Naive B cell (primary cell): ENCODE measurements around the gene TCAF1. TPM values are rescaled to one million over a fixed set of nuclear protein-coding genes. Genes with fewer than 3 reads are reported as not detected.
"Not testable (repeated sequence)": the region's sequence is repeated elsewhere in the genome, so short reads cannot be mapped to it uniquely, and the experiment has no call there.

Source experiments
- ATAC-seq, 2 donors: fragments of 150-1000 bp; cut with Tn5 transposase; 2 replicates each; pipeline ENCODE4 v1.10.0; 2021; ENCODE audit warnings: low read depth in 2 of 2, mild to moderate bottlenecking in 2 of 2, moderate library complexity in 2 of 2
- DNase-seq: peaks from one replicate; pipeline ENCODE4 v3.0.0; 2022
- H3K27ac Mint-ChIP-seq, 6 donors: one replicate each; pipeline ENCODE4 v1.8.0; 2020 to 2022; ENCODE audit warnings: mild to moderate bottlenecking in 6 of 6, mixed read lengths in 6 of 6, moderate library complexity in 5 of 6, inconsistent platforms in 2 of 6
- H3K27me3 Mint-ChIP-seq, 3 donors: one replicate each; pipeline ENCODE4 v1.8.0; 2021 to 2022; ENCODE audit warnings: mixed read lengths in 3 of 3, mild to moderate bottlenecking in 1 of 3
- H3K36me3 Mint-ChIP-seq, 2 donors: one replicate each; pipeline ENCODE4 v1.8.0; 2020 to 2022; ENCODE audit warnings: mixed read lengths in 2 of 2, inconsistent platforms in 1 of 2, mild to moderate bottlenecking in 1 of 2
- H3K4me1 Mint-ChIP-seq, 3 donors: one replicate each; pipeline ENCODE4 v1.8.0; 2020 to 2022; ENCODE audit warnings: mixed read lengths in 3 of 3, inconsistent platforms in 1 of 3, mild to moderate bottlenecking in 1 of 3, moderate library complexity in 1 of 3
- H3K4me3 Mint-ChIP-seq, 8 donors: one replicate each; pipeline ENCODE4 v1.8.0; 2020 to 2022; ENCODE audit warnings: mild to moderate bottlenecking in 8 of 8, mixed read lengths in 8 of 8, moderate library complexity in 8 of 8, inconsistent platforms in 2 of 8
- H3K9me3 Mint-ChIP-seq, 7 donors: one replicate each; pipeline ENCODE4 v1.8.0; 2020 to 2022; ENCODE audit warnings: mixed read lengths in 7 of 7, mild to moderate bottlenecking in 5 of 7, inconsistent platforms in 2 of 7, moderate library complexity in 1 of 7
- polyA plus RNA-seq, 6 donors: library from polyadenylated mRNA; unstranded; fragments of 300-500 nt; fragmentation: Illumina TruSeq; gene quantifications; one replicate each; pipeline ENCODE4 v1.2.3, GENCODE V29; 2021; ENCODE audit warnings: low read depth in 6 of 6

The TCAF1 gene
- polyA plus RNA-seq, 6 donors from 2014 or later = 6.3 to 16.9 (median 8.5) TPM

DNA sequence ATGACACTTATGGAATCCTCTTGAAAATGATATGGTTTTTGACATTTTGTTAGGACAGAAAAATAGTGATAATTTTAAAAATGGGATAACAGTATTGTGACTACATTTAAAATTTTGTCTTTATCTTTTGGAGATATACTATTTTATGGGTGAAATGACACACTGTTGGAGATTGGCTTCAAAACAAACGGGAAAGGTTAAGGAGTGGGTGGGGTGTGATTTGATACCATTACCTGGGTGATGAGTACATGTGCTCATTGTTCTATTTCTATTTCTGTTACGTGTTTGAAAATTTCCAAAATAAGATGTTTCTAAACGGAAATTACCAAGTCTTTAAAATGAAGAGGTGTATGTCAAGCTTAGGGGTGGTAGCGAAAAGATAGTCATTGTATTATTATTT is 28.7 kb downstream of the TCAF1 start:
- not testable (repeated sequence) for H3K27me3 Mint-ChIP-seq, ATAC-seq, H3K9me3 Mint-ChIP-seq, H3K4me1 Mint-ChIP-seq, H3K27ac Mint-ChIP-seq, H3K4me3 Mint-ChIP-seq, DNase-seq
- peaks cover 10 to 14% of the 10 kb centered on the region in 2 donors for H3K36me3 Mint-ChIP-seq

DNA sequence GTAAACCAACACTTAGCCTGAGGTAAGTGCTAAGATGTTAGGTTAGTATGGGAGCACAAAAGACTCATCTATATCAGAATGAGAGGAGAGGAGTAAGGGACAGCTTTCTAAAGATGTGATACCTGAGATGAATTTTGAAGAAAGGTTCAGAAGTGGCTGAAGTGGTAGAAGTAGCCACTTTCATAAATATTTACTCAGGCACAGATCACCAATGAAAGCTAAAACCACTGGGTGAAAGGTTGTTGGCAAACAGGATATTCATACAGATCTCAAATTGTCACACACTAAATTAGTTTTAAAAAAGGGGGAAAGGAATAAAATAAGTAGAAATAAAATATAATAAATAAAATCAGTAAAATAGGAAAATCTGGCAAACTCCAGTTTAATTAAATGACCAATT is 30.4 kb downstream of the TCAF1 start:
- H3K4me1 Mint-ChIP-seq, H3K27ac Mint-ChIP-seq, H3K4me3 Mint-ChIP-seq, DNase-seq, H3K36me3 Mint-ChIP-seq, H3K9me3 Mint-ChIP-seq, ATAC-seq, H3K27me3 Mint-ChIP-seq: not testable (repeated sequence)

GRCh38 chr7:143857994-143858393 is 44.0 kb downstream of the TCAF1 start:
- not testable (repeated sequence) for H3K36me3 Mint-ChIP-seq, H3K27ac Mint-ChIP-seq

GRCh38 chr7:143855443-143855842 is 46.5 kb downstream of the TCAF1 start:
- not testable (repeated sequence) for DNase-seq, H3K27ac Mint-ChIP-seq, H3K4me1 Mint-ChIP-seq, H3K36me3 Mint-ChIP-seq, H3K9me3 Mint-ChIP-seq, ATAC-seq, H3K27me3 Mint-ChIP-seq, H3K4me3 Mint-ChIP-seq

More at GRCh38 chr7:143857994-143858393, 44.0 kb downstream of the TCAF1 start:
- DNase-seq, H3K27me3 Mint-ChIP-seq, H3K4me1 Mint-ChIP-seq, H3K9me3 Mint-ChIP-seq, H3K4me3 Mint-ChIP-seq, ATAC-seq: not testable (repeated sequence)

DNA sequence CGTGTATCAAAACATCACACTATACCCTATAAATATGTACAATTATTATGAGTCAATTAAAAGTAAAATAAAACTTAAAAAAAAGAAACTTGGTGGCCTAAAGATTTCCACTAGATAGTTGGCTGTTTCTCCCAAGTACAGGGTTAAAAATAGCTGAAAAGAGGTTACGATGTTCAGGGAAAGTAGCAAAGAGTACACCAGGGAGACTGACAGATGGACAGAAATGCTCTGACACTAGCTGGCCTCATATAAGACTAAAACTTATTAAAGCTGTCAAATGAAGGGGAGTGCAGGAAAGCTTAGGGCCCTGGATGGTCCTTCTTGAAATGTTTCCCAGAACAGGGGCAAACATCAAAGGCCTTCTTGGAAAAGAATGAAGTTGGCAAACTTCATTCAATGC is 51.3 kb downstream of the TCAF1 start:
- Mint-ChIP-seq H3K27ac (no peak overlapping the region), H3K27me3 (no peaks in the 10 kb centered on the region)
- ATAC-seq = no peak

DNA sequence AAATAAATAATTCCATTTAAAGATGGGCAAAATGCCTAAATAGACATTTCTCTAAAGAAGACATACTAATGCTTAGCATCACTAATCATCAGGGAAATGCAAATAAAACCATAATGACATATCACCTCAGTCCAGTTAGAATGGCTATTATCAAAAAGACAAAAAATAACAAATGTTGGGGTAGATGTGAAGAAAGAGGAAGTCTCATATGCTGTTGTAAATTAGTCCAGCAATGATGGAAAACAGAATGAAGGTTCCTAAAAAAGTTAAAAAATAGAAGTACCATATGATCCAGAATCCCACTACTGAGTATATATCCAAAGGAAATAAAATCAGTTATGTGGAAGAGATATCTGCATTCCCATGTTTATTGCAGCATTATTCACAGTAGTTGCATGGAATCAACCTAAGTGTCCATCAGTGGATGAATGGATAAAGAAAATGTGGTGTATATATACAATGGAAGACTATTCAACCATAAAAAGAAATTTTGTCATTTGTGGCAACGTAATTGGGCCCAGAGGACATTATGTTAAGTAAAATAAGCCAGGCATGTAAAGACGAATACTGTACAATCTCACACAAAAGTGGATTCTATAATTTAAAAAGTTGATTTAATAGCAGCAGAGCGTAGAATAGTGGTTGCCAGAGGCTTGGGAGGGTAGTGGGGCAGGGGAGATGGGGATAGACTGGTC is 52.0 kb downstream of the TCAF1 start:
- H3K9me3 Mint-ChIP-seq = peaks cover 0 to 6% (median 4%) of the 10 kb centered on the region in 7 donors

More for the DNA sequence above, 51.3 kb downstream of the TCAF1 start:
- Mint-ChIP-seq H3K4me3 (no peak overlapping the region), H3K36me3 (no peaks in the 10 kb centered on the region), H3K4me1 (no peaks in the 10 kb centered on the region), H3K9me3 (no peaks in the 10 kb centered on the region)
- DNase-seq = no peak

GRCh38 chr7:143848192-143848591 is 53.8 kb downstream of the TCAF1 start:
- no peak for ATAC-seq
- no peak overlapping the region for H3K4me3 Mint-ChIP-seq
- no peak overlapping the region for H3K27ac Mint-ChIP-seq
- DNase-seq = no peak
- H3K9me3 Mint-ChIP-seq = peaks cover 0 to 6% (median 4%) of the 10 kb centered on the region in 7 donors
- H3K4me1 Mint-ChIP-seq = no peaks in the 10 kb centered on the region
- no peaks in the 10 kb centered on the region for H3K36me3 Mint-ChIP-seq
- H3K27me3 Mint-ChIP-seq = no peaks in the 10 kb centered on the region

More for the DNA sequence above, 52.0 kb downstream of the TCAF1 start:
- Mint-ChIP-seq H3K4me3 (no peak overlapping the region), H3K27ac (no peak overlapping the region), H3K4me1 (no peaks in the 10 kb centered on the region), H3K36me3 (no peaks in the 10 kb centered on the region), H3K27me3 (no peaks in the 10 kb centered on the region)
- DNase-seq = no peak
- no peak for ATAC-seq

DNA sequence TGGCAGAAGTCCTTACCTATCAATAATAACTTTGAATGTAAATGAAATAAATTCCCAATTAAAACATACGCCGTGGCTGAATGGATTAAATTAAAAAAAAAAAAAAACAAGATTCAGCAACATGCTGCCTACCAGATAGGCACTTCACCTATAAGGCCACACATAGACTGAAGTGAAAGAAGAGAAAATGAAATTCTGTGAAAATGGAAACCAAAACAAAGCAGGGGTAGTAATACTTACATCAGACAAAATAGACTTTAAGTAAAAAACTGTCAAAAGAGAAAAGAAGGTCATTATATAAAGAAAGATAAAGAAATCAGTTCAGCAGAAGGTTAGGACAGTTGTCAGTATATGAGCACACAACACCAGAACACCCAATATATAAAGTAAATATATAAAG is 55.3 kb downstream of the TCAF1 start:
- DNase-seq = no peak

DNA sequence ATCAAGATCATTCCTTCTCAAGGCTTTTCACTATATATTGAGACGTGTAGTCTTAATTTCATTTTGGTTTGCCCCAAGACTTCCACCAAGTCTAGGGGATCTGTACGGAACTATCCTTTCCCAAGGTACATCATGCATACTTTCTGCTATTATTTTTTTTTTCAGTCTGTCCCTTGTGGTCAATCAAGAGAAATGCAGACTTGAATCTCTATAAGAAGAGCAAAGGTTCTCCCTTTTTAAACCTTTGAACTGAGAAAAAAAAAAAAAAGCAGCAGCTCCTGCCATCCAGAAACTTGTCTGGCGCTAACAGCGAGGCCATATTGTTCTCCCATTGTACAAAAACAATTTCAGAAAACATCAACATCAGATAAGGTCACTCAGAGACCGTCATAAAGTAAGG is 60.3 kb downstream of the TCAF1 start:
- H3K4me1 Mint-ChIP-seq, H3K36me3 Mint-ChIP-seq, ATAC-seq, DNase-seq, H3K9me3 Mint-ChIP-seq, H3K27me3 Mint-ChIP-seq, H3K27ac Mint-ChIP-seq: not testable (repeated sequence)
- peak overlapping the region in 1 of 8 donors; percentile 46 for H3K4me3 Mint-ChIP-seq

More for the DNA sequence above, 55.3 kb downstream of the TCAF1 start:
- Mint-ChIP-seq H3K27me3 (no peaks in the 10 kb centered on the region), H3K9me3 (peaks cover 0 to 6% (median 4%) of the 10 kb centered on the region in 7 donors), H3K4me3 (no peak overlapping the region), H3K4me1 (no peaks in the 10 kb centered on the region), H3K27ac (no peak overlapping the region), H3K36me3 (no peaks in the 10 kb centered on the region)
- ATAC-seq = no peak

GRCh38 chr7:143840062-143840461 is 61.9 kb downstream of the TCAF1 start:
- DNase-seq, ATAC-seq, H3K4me1 Mint-ChIP-seq, H3K4me3 Mint-ChIP-seq, H3K9me3 Mint-ChIP-seq, H3K27me3 Mint-ChIP-seq, H3K36me3 Mint-ChIP-seq, H3K27ac Mint-ChIP-seq: not testable (repeated sequence)

- H3K36me3 Mint-ChIP-seq, H3K27ac Mint-ChIP-seq, H3K9me3 Mint-ChIP-seq, H3K4me1 Mint-ChIP-seq, H3K27me3 Mint-ChIP-seq: not testable (repeated sequence)
- peak overlapping the region in 4 of 8 donors; percentile 25 to 47 (median 40) for H3K4me3 Mint-ChIP-seq
- peak; percentile 54 to 58 for ATAC-seq
- peak; percentile 84 for DNase-seq
These were observed 64.8 kb downstream of the TCAF1 start for GRCh38 chr7:143837223-143837622.

GRCh38 chr7:143836622-143837021 is 65.4 kb downstream of the TCAF1 start:
- not testable (repeated sequence) for H3K36me3 Mint-ChIP-seq, H3K4me1 Mint-ChIP-seq, H3K9me3 Mint-ChIP-seq, H3K27me3 Mint-ChIP-seq
- ATAC-seq (peak; percentile 75 to 76), DNase-seq (peak; percentile 90)
- H3K27ac Mint-ChIP-seq = peak overlapping the region; percentile 54 to 97 (median 94)
- peak overlapping the region; percentile 69 to 94 (median 90) for H3K4me3 Mint-ChIP-seq

GRCh38 chr7:143836088-143836487 is 65.9 kb downstream of the TCAF1 start:
- ATAC-seq = peak; percentile 30
- not testable (repeated sequence) for H3K36me3 Mint-ChIP-seq, DNase-seq, H3K27me3 Mint-ChIP-seq, H3K4me1 Mint-ChIP-seq, H3K9me3 Mint-ChIP-seq
- H3K4me3 Mint-ChIP-seq = peak overlapping the region in 7 of 8 donors; percentile 69 to 94 (median 90)
- peak overlapping the region in 3 of 6 donors; percentile 78 to 97 (median 95) for H3K27ac Mint-ChIP-seq

GRCh38 chr7:143826578-143826977 is 75.4 kb downstream of the TCAF1 start:
- H3K4me3 Mint-ChIP-seq, H3K27me3 Mint-ChIP-seq, DNase-seq, H3K9me3 Mint-ChIP-seq, H3K4me1 Mint-ChIP-seq, ATAC-seq, H3K36me3 Mint-ChIP-seq, H3K27ac Mint-ChIP-seq: not testable (repeated sequence)
